ENCODE measurements around the gene HBB. TPM values are rescaled to one million over a fixed set of nuclear protein-coding genes. Genes with fewer than 3 reads are reported as not detected.

Gene HBB
- total and polyA plus RNA-seq, 2 of the 4 experiments (the other 2 are of a cell fraction) = 0.24 TPM; not detected in 1

DNA sequence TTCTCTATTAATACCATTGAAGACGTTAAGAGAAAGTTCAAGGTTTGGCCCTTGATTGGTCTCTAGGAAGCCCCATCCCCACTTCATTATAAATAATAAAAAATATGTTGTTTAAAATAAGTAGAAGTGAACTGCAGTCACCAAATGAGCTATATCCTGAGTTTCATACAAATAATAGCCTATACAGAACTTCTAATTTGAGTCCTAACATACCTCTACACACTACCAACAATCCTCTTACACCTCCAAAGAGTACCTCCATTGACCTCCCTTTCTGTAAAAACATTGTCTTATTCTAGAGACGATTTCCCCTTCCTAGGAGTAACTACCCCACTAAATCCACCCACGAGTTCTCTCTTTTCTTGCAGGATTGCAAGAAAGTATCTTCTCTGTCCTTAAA, 14.6 kb upstream of the HBB start:
- TF ChIP-seq, protein P1, sequence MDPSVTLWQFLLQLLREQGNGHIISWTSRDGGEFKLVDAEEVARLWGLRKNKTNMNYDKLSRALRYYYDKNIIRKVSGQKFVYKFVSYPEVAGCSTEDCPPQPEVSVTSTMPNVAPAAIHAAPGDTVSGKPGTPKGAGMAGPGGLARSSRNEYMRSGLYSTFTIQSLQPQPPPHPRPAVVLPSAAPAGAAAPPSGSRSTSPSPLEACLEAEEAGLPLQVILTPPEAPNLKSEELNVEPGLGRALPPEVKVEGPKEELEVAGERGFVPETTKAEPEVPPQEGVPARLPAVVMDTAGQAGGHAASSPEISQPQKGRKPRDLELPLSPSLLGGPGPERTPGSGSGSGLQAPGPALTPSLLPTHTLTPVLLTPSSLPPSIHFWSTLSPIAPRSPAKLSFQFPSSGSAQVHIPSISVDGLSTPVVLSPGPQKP (IDR thresholded peaks at IDR 0.05; ENCODE audit: borderline replicate concordance, low read depth, low read length) = no peak
- TF ChIP-seq MAFK (IDR thresholded peaks at IDR 0.05; ENCODE audit: low read depth, low read length) (no peak), RFX5 (IDR thresholded peaks at IDR 0.05; ENCODE audit: low read depth, low read length) (no peak), MAZ (IDR thresholded peaks at IDR 0.05; ENCODE audit: borderline replicate concordance, low read depth, low read length) (no peak), RCOR1 (IDR thresholded peaks at IDR 0.05; ENCODE audit: insufficient replicate concordance, low read length) (no peak)
- TF ChIP-seq, protein P2, sequence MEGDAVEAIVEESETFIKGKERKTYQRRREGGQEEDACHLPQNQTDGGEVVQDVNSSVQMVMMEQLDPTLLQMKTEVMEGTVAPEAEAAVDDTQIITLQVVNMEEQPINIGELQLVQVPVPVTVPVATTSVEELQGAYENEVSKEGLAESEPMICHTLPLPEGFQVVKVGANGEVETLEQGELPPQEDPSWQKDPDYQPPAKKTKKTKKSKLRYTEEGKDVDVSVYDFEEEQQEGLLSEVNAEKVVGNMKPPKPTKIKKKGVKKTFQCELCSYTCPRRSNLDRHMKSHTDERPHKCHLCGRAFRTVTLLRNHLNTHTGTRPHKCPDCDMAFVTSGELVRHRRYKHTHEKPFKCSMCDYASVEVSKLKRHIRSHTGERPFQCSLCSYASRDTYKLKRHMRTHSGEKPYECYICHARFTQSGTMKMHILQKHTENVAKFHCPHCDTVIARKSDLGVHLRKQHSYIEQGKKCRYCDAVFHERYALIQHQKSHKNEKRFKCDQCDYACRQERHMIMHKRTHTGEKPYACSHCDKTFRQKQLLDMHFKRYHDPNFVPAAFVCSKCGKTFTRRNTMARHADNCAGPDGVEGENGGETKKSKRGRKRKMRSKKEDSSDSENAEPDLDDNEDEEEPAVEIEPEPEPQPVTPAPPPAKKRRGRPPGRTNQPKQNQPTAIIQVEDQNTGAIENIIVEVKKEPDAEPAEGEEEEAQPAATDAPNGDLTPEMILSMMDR (conservative IDR thresholded peaks at IDR 0.05; ENCODE audit: low read depth, low read length) = no peak
- WGBS, 2 experiments (ENCODE audit: extremely low coverage in 2 of 2, insufficient read length in 1 of 2) = 58% methylated on average over 2 of the region's 3 CpGs; no CpG with 5 or more reads in 1 of the 2 experiments
- H4K5ac ChIP-seq (ENCODE audit: low read depth, low read length) = no peak overlapping the region
- H3K14ac ChIP-seq (replicated peaks; ENCODE audit: low read depth, low read length) = no peak overlapping the region
- H2AK9ac ChIP-seq (replicated peaks; ENCODE audit: low read depth, low read length, poor library complexity) = no peak overlapping the region
- no peak overlapping the region for H3K4me3 ChIP-seq (ENCODE audit: insufficient read depth, low read depth, low read length)
- H2BK5ac ChIP-seq (ENCODE audit: low read depth, low read length, poor library complexity, severe bottlenecking) = no peak overlapping the region
- DNase-seq (no peak), ATAC-seq (ENCODE audit: low read depth) (no peak)
- no peaks in the 10 kb centered on the region for H3K27me3 ChIP-seq (ENCODE audit: control insufficient read depth, insufficient read depth, low read length)
- no peaks in the 10 kb centered on the region for H3K9me3 ChIP-seq (ENCODE audit: control insufficient read depth, insufficient read depth, low read length)
- H3K18ac ChIP-seq (ENCODE audit: low read depth, low read length) = no peak overlapping the region
- H2BK20ac ChIP-seq (ENCODE audit: low read depth, low read length) = no peak overlapping the region
- no peak overlapping the region for H2BK120ac ChIP-seq (ENCODE audit: low read depth, low read length)
- H4K8ac ChIP-seq (ENCODE audit: low read depth in 2 of 2, low read length in 2 of 2) = no peak overlapping the region
- no peak overlapping the region for H2AFZ ChIP-seq (replicated peaks; ENCODE audit: low read length, poor library complexity)
- H3K4ac ChIP-seq (ENCODE audit: low read depth, low read length) = no peak overlapping the region
- dilution Hi-C loops (cut with HindIII; ENCODE audit: low sequenced_read_pairs, unreplicated experiment) = no loop called here
- peaks cover 5% of the 10 kb centered on the region; the same call in 1 of the 2 replicates for H3K9me1 ChIP-seq (ENCODE audit: insufficient read depth, low read length)
- H3K79me1 ChIP-seq (ENCODE audit: low read depth in 1 of 2, low read length in 2 of 2) = no peaks in the 10 kb centered on the region
- no peak overlapping the region for H2BK15ac ChIP-seq (ENCODE audit: low read depth, low read length)
- H3K4me1 ChIP-seq (ENCODE audit: control insufficient read depth, insufficient read depth, low read length) = peaks cover 2% of the 10 kb centered on the region; the same call in 1 of the 2 replicates
- no peak overlapping the region for H3K56ac ChIP-seq (ENCODE audit: extremely low read depth, insufficient read depth, low read length)
- BruUV-seq (replicated peaks) = no TSS peak
- H4K91ac ChIP-seq (ENCODE audit: insufficient read depth, low read depth, low read length) = no peak overlapping the region
- no peak overlapping the region for H2AK5ac ChIP-seq (ENCODE audit: low read depth, low read length)
- H3K23ac ChIP-seq (ENCODE audit: low read depth, low read length) = no peak overlapping the region
- POLR2A ChIA-PET (ENCODE audit: unreplicated experiment) = no interaction called here
- H3K36me3 ChIP-seq (ENCODE audit: control insufficient read depth, insufficient read depth, low read length) = no peaks in the 10 kb centered on the region
- H4K20me1 ChIP-seq (ENCODE audit: insufficient read depth, low read length) = no peaks in the 10 kb centered on the region
- no peak overlapping the region for H3K9ac ChIP-seq (ENCODE audit: low read depth, low read length)
- CTCF ChIA-PET = no interaction called here
- intact Hi-C loops (cut with micrococcal nuclease) = no loop called here
- in situ Hi-C loops (cut with MboI; ENCODE audit: low sequenced_read_pairs) = no loop called here
- H3K4me2 ChIP-seq (ENCODE audit: low read depth, low read length) = no peak overlapping the region
- H3K27ac ChIP-seq (ENCODE audit: insufficient read depth, low read length) = no peak overlapping the region
